HG02571 (cell line): ENCODE data around the gene USP7.
"Not testable (repeated sequence)": the region's sequence is repeated elsewhere in the genome, so short reads cannot be mapped to it uniquely, and the experiment has no call there.

Source experiments
- ATAC-seq: cut with Tn5 transposase; IDR thresholded peaks from one replicate; pipeline ENCODE4 v1.9.1; 2021; ENCODE audit warnings: mild to moderate bottlenecking, moderate library complexity; ENCODE audit not compliant: unreplicated experiment

The USP7 gene

GRCh38 chr16:8848939-8849391 lies 114.7 kb downstream of the USP7 start:
- no peak for ATAC-seq

GRCh38 chr16:8848231-8848938 lies 115.3 kb downstream of the USP7 start:
- no peak for ATAC-seq

- ATAC-seq: no peak
Measured at GRCh38 chr16:8847623-8848022, 116.1 kb downstream of the USP7 start.

GRCh38 chr16:8847145-8847544 lies 116.6 kb downstream of the USP7 start:
- ATAC-seq: no peak

- ATAC-seq: no peak
Measured at GRCh38 chr16:8846401-8846932, 117.2 kb downstream of the USP7 start.

GRCh38 chr16:8845699-8846298 lies 117.9 kb downstream of the USP7 start:
- no peak for ATAC-seq

DNA sequence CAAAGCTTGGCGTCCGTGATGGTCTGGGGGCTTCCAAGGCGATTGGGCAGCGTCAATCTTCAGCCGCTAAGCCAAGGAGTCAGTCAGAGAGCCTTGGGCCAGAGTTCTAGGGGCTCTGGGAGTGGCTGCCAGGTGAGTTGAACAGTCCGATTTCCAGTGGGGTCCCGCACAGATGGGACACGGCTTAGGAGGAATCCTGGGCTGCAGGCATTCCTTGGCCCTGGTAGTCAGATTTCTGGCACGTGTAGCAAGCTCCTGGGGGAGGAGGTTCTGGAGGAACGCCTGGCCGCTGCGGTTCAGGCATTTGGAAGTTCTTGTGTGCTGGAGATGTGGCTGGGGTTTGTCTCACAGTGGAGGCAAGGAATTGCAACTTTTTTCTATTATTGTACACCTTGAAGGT lies 120.4 kb downstream of the USP7 start:
- ATAC-seq: not testable (repeated sequence)
